ENCODE data around the gene FCGR2B. TPM values are rescaled to one million over a fixed set of nuclear protein-coding genes. Genes with fewer than 3 reads are reported as not detected.
"Not testable (repeated sequence)": the region's sequence is repeated elsewhere in the genome, so short reads cannot be mapped to it uniquely, and the experiment has no call there.

FCGR2B gene
- total RNA-seq, 1 experiment from 2014 or later = not detected

GRCh38 chr1:161681879-161682278 is 18.9 kb downstream of the FCGR2B start:
- Histone ChIP-seq H2AFZ (ENCODE audit: low read length) (no peak overlapping the region), H3K4me1 (ENCODE audit: insufficient read depth, low read length) (no peaks in the 10 kb centered on the region), H3K9me3 (ENCODE audit: low read length) (no peaks in the 10 kb centered on the region), H3F3A (ENCODE audit: low read length, unreplicated experiment) (no peaks in the 10 kb centered on the region), H3K4me2 (ENCODE audit: low read length) (no peak overlapping the region), H3K36me3 (ENCODE audit: low read depth, low read length) (no peaks in the 10 kb centered on the region), H3K79me2 (ENCODE audit: low read length) (no peaks in the 10 kb centered on the region), H3K9ac (ENCODE audit: low read length) (no peak overlapping the region), H3K9me2 (replicated peaks; ENCODE audit: low read length) (no peaks in the 10 kb centered on the region), H3K4me3 (ENCODE audit: low read length) (no peak overlapping the region), H3K27me3 (ENCODE audit: low read length) (no peaks in the 10 kb centered on the region), H3K27ac (ENCODE audit: low read length) (no peak overlapping the region), H4K20me1 (ENCODE audit: low read length) (no peaks in the 10 kb centered on the region)
- POLR2A ChIA-PET (ENCODE audit: unreplicated experiment) = no interaction called here
- TF ChIP-seq EZH2phosphoT487 (IDR thresholded peaks at IDR 0.05; ENCODE audit: borderline replicate concordance, low read length) = no peak
- TF ChIP-seq EZH2 (IDR thresholded peaks at IDR 0.05; ENCODE audit: low read length, unreplicated experiment) = no peak
- no peak for TF ChIP-seq CTCF (conservative IDR thresholded peaks at IDR 0.05; ENCODE audit: low read depth, low read length)
- DNase-seq (no peak), ATAC-seq (no peak)
- intact Hi-C loops (cut with micrococcal nuclease) = no loop called here
- CTCF ChIA-PET = interaction anchor here (0.5 kb wide), 1 partner anchor 355 kb away, joined by 8 read pairs; no protein-coding TSS in a partner anchor
- BruUV-seq (replicated peaks) = no TSS peak

GRCh38 chr1:161688946-161689345 is 26.0 kb downstream of the FCGR2B start:
- ATAC-seq (no peak), DNase-seq (no peak)
- H3K79me2 ChIP-seq (ENCODE audit: low read length) = no peaks in the 10 kb centered on the region
- no peaks in the 10 kb centered on the region for H3K36me3 ChIP-seq (ENCODE audit: low read depth, low read length)
- TF ChIP-seq EZH2phosphoT487 (IDR thresholded peaks at IDR 0.05; ENCODE audit: borderline replicate concordance, low read length) (no peak), CTCF (conservative IDR thresholded peaks at IDR 0.05; ENCODE audit: low read depth, low read length) (no peak), EZH2 (IDR thresholded peaks at IDR 0.05; ENCODE audit: low read length, unreplicated experiment) (no peak)
- no peak overlapping the region for H3K4me3 ChIP-seq (ENCODE audit: low read length)
- H4K20me1 ChIP-seq (ENCODE audit: low read length) = no peaks in the 10 kb centered on the region
- no peak overlapping the region for H2AFZ ChIP-seq (ENCODE audit: low read length)
- H3K4me1 ChIP-seq (ENCODE audit: insufficient read depth, low read length) = no peaks in the 10 kb centered on the region
- POLR2A ChIA-PET (ENCODE audit: unreplicated experiment) = no interaction called here
- intact Hi-C loops (cut with micrococcal nuclease) = no loop called here
- no peaks in the 10 kb centered on the region for H3K9me2 ChIP-seq (replicated peaks; ENCODE audit: low read length)
- no peak overlapping the region for H3K9ac ChIP-seq (ENCODE audit: low read length)
- H3K27me3 ChIP-seq (ENCODE audit: low read length) = no peaks in the 10 kb centered on the region
- H3K4me2 ChIP-seq (ENCODE audit: low read length) = no peak overlapping the region
- no peaks in the 10 kb centered on the region for H3K9me3 ChIP-seq (ENCODE audit: low read length)
- no peaks in the 10 kb centered on the region for H3F3A ChIP-seq (ENCODE audit: low read length, unreplicated experiment)
- CTCF ChIA-PET = no interaction called here
- no TSS peak for BruUV-seq (replicated peaks)
- no peak overlapping the region for H3K27ac ChIP-seq (ENCODE audit: low read length)

- ChIA-PET POLR2A (ENCODE audit: unreplicated experiment) (no interaction called here), CTCF (no interaction called here)
- no peak for TF ChIP-seq EZH2 (IDR thresholded peaks at IDR 0.05; ENCODE audit: low read length, unreplicated experiment)
- no peak for TF ChIP-seq CTCF (conservative IDR thresholded peaks at IDR 0.05; ENCODE audit: low read depth, low read length)
- no peak for TF ChIP-seq EZH2phosphoT487 (IDR thresholded peaks at IDR 0.05; ENCODE audit: borderline replicate concordance, low read length)
- ATAC-seq (no peak), DNase-seq (no peak)
- H3K27me3 ChIP-seq (ENCODE audit: low read length) = no peaks in the 10 kb centered on the region
- intact Hi-C loops (cut with micrococcal nuclease) = no loop called here
- no peaks in the 10 kb centered on the region for H3K36me3 ChIP-seq (ENCODE audit: low read depth, low read length)
- no peaks in the 10 kb centered on the region for H3F3A ChIP-seq (ENCODE audit: low read length, unreplicated experiment)
- H4K20me1 ChIP-seq (ENCODE audit: low read length) = no peaks in the 10 kb centered on the region
- no peak overlapping the region for H3K4me3 ChIP-seq (ENCODE audit: low read length)
- H3K9me3 ChIP-seq (ENCODE audit: low read length) = no peaks in the 10 kb centered on the region
- no peak overlapping the region for H3K27ac ChIP-seq (ENCODE audit: low read length)
- H3K9ac ChIP-seq (ENCODE audit: low read length) = no peak overlapping the region
- no peak overlapping the region for H3K4me2 ChIP-seq (ENCODE audit: low read length)
- no peaks in the 10 kb centered on the region for H3K4me1 ChIP-seq (ENCODE audit: insufficient read depth, low read length)
- H3K79me2 ChIP-seq (ENCODE audit: low read length) = no peaks in the 10 kb centered on the region
- BruUV-seq (replicated peaks) = no TSS peak
- no peaks in the 10 kb centered on the region for H3K9me2 ChIP-seq (replicated peaks; ENCODE audit: low read length)
- no peak overlapping the region for H2AFZ ChIP-seq (ENCODE audit: low read length)
Measured at GRCh38 chr1:161691846-161692245, 28.9 kb downstream of the FCGR2B start.

- H3F3A ChIP-seq (ENCODE audit: low read length, unreplicated experiment); H3K9me3 ChIP-seq (ENCODE audit: low read length); H3K9ac ChIP-seq (ENCODE audit: low read length); intact Hi-C loops (cut with micrococcal nuclease); ATAC-seq; H3K79me2 ChIP-seq (ENCODE audit: low read length); H3K9me2 ChIP-seq (replicated peaks; ENCODE audit: low read length); POLR2A ChIA-PET (ENCODE audit: unreplicated experiment); H3K36me3 ChIP-seq (ENCODE audit: low read depth, low read length); H3K27ac ChIP-seq (ENCODE audit: low read length); BruUV-seq (replicated peaks); CTCF ChIA-PET; H3K4me1 ChIP-seq (ENCODE audit: insufficient read depth, low read length); H4K20me1 ChIP-seq (ENCODE audit: low read length); H3K4me2 ChIP-seq (ENCODE audit: low read length); H3K4me3 ChIP-seq (ENCODE audit: low read length); H2AFZ ChIP-seq (ENCODE audit: low read length); DNase-seq; H3K27me3 ChIP-seq (ENCODE audit: low read length): not testable (repeated sequence)
Measured at GRCh38 chr1:161693020-161693712, 30.2 kb downstream of the FCGR2B start.

Data from PC-3 (cell line).